GM21447 (cell line): ENCODE results near the gene TLCD3B.

ENCODE experiments used
- ATAC-seq: cut with Tn5 transposase; IDR thresholded peaks from one replicate; pipeline ENCODE4 v1.9.1; 2021; ENCODE audit not compliant: unreplicated experiment

Gene TLCD3B

GRCh38 chr16:29975134-29975538 lies 55.9 kb downstream of the TLCD3B start:
- ATAC-seq, result no peak
